NCI-H748 (cell line): ENCODE data around the gene ELAVL1.
A peak's percentile ranks its signal among the peaks of the same experiment; 100 is the strongest.
"Not testable (repeated sequence)": the region's sequence is repeated elsewhere in the genome, so short reads cannot be mapped to it uniquely, and the experiment has no call there.

Experiments used
- DNase-seq: peaks from one replicate; lab custom pipeline; 2025; ENCODE audit not compliant: unreplicated experiment; lab: John Stamatoyannopoulos, UW

The ELAVL1 gene

DNA sequence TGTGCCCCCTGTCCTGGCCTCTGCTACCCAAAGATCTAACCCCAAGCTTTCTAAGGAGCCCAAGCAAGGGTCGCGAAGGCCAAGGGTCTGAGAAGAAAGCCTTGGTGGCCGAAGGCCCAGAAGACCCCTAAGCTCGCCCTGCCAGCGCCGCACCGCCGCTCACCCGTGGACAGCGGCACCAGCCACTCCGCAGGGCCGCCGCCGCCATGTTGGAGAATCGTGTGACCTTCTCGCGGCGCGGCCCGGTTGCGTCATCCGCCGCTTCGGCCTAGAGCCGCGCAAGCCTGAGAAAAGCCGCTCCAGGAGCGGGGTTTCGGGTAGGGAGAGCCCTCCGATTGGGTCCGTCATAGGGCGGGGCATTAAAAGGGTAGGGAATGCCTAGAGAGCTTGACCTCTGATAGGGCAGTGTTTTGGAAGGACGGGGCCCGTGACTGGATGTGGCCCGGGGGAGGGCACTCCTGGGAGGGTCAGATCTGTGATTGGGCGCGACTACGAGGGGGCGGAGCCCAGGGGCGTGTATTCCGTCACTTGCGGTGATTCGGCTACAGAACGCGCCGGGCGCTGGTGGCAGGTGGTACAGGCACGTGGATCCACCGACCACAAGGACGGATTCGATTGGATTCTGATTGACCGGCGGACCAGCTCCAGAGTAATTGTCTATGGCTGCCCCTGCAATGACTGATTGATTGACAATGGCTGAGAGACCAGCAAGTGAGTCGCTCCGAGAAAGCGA is 61.8 kb downstream of the ELAVL1 start, which contains the start of gene TIMM44:
Gene TIMM44 (minus strand): TSS at position 223 of the 733 bp plus-strand sequence. CDS start 15 bp downstream, at position 208.
- DNase-seq = peak; percentile 99

DNA sequence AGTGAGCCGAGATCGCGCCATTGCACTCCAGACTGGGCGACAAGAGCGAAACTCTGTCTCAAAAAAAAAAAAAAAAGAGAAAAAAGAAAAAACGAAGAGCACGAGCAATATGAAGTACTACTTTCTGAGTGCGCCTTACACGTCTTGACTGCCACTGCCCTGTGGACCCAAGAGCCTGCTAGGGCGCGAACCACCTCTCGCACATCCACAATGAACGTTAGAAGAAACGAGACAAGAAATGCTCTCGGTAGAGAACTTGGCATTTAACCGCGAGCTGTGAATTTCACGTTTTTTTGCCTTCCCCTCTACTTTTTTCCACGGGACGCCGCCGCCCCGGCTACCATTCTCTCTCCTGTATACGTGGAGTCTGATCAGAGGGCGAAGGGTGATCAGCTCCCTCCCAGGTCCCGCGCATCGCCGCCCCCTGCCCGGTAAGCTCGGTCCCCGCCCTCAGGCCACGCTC is 62.4 kb downstream of the ELAVL1 start:
- DNase-seq = peak; percentile 50

DNA sequence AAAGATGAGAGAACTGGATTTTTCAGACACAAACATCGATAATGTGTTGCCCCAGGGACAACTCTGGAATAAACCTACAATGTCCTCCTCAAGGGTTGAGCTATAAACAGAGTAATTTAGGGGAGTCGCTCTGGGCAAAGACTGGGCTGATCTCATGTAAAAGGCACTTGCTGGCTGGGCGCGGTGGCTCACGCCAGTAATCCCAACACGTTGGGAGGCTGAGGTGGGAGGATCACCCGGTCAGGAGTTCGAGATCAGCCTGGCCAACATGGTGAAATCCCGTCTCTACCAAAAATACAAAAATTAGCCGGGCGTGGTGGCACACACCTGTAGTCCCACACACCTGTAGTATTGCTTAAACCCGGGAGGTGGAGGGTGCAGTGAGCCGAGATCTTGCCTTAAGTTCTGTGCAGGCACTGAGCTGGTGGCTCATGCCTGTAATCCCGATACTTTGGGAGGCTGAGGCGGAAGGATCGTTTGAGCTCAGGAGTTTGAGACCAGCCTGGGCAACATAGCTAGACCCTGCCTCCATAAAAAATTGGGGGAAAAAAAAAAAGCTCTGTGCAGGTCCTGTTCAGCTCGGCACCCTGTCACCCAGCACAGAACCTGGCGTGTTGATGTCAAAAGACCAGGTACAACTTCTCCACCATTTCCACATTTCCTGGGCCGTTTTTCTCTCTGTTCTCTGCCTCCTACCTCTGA is 63.4 kb downstream of the ELAVL1 start:
- no peak for DNase-seq

DNA sequence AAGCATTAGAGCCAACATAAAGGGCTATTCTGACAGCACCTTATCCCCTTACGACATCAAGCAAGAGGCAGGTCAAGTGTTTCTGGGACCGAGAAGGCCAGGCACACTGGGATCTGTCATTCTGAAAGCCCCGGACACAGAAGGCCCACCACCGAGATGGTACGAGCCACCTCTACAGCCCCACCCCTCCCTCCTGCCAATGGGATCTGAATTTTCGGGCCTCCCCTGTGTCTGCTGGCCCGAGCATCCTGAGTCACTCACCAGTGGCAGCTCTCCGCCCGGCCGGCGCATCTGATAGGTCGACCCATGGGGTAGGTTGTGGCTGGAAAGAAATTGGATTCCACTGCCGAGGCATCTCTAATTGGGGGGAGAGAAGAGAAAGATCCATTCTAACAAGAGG is 64.6 kb downstream of the ELAVL1 start:
- DNase-seq = no peak

DNA sequence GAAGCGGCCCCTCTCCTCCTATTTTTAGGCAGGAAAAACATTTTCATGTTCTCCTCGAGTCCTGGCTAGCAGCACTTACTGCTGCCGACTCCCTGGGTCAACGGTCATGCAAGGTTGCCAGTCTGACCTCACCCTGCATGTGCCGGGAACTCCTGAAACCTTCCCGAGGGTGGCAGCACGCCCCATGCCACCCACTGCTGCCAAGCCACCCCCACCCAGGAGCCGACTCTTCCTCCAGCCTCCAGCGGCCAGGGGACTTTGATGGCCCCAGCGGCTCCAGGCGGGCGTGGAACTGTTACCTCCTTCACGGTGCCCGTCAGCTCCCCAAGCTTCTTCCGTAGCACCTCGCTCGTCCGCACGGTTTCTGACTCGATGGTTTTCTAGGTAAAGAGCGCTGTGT is 70.7 kb downstream of the ELAVL1 start:
- DNase-seq = no peak

DNA sequence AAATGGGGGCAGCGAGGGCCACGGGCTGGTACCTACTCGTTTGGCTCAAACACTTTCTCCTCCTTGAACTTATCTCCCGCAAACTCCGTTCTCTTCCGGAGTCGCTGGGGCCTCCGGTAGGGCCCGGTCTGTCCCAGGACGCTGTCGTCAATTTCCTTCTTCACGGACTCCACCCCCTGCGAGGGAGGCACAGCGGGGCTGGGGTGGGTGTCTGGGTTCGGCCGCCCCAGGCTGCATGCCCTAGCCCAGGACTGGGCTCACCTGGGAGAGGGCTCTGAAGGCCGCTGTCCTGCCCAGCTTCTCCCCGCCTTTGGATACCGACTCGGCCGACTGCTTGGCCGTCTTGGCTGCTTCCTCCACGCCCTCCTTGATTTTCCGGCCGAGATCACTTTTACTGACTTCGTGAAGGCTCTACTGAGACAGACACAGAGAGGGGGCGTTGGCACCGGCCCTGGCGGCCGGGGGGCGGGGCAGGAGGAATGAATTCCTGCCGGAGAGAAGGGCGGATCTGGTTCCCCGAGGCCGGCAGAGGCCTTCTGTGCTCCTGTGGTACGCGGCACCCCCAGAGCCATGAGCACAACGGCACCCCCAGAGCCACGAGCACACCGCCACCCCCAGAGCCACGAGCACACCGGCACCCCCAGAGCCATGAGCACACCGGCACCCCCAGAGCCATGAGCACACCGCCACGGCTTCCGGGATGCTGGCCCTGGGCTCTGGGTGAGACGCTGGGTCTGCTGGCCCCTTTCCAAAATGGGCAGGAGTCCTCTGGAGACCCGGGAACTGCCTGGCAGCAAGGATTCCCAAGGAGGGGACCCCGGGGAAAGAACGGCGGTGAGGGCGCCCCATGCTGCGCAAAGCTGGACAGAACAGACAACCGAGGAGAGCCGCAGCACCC is 71.4 kb downstream of the ELAVL1 start:
- no peak for DNase-seq

DNA sequence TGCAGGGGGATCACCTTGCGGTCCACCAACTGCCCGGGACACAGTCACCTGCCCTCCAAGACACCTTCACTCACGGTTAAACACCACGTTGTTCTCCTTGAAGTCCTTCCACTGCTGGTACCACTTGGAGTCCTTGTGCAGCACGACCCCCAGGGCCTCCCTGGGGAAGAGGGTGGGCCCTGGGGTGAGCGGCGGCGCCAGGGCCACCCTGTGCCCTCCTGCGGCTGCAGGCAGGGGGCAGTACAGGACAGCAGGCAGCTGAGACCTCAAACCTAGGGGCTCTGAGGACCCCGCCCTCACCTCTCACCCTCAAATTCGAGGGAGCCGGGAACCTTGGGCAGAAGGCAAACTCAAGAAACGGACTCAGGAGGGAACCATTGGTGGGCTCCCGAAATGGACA is 72.0 kb downstream of the ELAVL1 start:
- DNase-seq = no peak

DNA sequence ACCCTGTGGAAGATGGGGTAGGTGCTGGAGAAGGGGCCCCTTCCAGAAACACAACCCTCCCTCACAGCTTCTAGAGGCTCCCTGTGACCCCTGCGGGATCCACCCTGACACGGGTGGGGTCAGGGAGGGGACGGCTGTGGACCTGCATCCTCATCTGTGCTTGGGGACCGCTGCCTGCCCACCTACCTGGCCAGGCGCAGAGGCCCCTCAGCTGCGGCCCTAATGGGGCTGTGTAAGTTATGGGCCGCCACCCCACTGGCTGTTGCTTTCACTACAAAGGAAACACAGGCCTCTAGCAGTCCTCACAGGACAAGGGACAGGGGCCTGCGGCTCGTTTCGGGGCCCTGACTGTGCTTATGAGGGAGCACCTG is 72.5 kb downstream of the ELAVL1 start:
- DNase-seq = no peak

DNA sequence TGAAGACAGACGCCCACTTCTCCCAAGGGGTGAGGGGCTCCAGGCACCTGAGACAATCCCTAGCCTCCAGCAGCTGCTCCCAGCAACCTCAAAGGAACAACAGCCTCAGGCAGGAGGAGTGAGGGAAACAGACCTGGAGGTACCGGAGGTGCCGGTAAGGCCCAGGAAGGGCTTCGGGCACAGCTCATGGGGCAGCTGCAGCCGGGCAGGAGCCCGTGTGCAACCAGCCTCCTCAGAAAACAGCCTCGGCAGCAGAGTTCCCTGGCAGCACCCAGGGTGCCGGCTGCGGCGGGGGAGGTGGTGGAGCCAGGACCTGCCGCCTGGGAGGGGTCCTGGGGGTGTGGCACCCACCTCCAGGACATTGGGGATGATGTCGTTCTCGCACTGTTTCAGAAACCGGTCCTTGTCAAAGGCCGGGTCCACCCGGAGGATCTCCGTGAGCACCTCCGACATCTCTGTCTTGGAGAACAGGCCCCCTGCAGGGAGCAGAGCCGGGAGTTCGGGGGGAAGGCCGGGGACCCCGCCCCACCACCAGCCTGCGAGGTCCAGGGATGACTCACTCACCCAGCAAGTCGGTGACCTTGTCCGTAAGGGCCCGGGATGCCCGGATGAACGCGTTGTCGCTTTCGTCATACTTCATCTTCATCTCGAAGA is 73.0 kb downstream of the ELAVL1 start:
- no peak for DNase-seq

DNA sequence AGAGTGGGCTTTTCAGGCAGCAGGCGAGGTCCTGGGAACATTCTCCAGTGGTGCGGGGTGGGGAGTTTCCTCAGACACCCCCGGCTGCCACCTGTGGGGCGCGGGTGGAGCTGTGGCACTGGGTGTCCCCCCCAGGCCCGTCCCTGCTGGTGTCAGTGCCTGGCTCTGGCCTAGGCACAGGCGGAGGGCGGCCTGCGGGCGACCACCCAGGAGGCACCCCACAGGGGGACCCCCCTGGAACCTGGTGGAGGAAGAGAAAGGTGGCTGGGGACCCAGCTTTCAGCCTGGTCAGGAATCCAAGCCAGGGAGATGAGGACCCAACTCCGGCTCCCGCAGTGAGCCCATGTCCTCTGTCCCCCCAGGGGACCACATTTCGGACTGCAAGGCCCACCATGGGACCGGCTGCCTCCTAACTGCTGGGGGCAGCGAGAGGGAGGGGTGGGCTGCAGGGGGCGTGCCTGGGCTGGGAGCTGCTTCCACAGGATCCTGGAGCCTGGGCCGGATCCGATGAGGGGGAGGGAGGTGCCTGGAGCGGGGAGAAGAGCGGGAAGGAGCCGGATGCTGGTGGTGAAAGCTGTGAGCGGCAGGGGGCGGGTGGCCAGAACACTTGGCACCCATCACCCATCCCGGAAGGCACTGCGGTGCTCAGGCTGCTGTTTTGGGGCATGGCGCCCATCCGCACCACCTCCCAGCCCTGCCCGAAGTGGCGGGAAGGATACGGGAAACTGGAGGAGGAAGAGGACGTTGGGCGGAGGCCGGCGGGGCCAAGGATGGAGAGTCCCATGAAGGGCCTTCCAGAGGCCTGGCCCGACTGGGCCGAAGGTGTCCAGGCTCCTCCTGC is 74.0 kb downstream of the ELAVL1 start:
- DNase-seq = no peak

DNA sequence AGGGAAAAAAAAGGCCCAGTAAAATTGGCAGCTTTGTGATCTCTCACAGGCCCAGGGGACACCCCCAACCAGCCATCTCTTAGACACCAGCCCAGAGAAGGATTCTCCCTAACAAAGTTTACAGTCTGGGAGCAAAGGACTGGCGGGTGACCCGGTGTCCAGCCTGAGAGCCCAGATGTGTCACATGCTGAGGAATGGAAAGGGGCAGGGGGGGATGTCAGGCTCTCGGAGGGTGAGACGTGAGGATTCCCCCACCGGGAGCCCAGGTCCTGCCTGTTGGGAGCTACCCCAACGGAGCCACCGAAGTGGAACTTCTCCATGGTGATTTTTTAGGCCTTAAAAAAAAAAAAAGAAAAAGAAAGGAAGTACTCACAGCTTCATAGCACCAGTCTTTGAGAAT is 74.7 kb downstream of the ELAVL1 start:
- DNase-seq = no peak

DNA sequence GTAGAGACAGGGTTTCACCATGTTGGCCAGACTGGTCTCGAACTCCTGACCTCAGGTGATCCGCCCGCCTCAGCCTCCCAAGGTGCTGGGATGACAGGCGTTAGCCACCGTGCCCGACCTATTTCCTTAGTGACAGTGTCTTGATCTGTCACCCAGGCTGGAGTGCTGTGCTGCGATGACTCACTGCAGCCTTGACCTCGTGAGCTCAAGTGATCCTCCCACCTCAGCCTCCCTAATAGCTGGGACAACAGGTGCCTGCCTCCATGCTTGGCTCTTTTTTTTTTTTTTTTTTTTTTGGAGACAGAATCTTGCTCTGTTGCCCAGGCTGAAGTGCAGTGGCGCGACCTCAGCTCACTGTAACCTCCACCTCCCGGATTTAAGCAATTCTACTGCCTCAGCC is 75.4 kb downstream of the ELAVL1 start:
- not testable (repeated sequence) for DNase-seq

DNA sequence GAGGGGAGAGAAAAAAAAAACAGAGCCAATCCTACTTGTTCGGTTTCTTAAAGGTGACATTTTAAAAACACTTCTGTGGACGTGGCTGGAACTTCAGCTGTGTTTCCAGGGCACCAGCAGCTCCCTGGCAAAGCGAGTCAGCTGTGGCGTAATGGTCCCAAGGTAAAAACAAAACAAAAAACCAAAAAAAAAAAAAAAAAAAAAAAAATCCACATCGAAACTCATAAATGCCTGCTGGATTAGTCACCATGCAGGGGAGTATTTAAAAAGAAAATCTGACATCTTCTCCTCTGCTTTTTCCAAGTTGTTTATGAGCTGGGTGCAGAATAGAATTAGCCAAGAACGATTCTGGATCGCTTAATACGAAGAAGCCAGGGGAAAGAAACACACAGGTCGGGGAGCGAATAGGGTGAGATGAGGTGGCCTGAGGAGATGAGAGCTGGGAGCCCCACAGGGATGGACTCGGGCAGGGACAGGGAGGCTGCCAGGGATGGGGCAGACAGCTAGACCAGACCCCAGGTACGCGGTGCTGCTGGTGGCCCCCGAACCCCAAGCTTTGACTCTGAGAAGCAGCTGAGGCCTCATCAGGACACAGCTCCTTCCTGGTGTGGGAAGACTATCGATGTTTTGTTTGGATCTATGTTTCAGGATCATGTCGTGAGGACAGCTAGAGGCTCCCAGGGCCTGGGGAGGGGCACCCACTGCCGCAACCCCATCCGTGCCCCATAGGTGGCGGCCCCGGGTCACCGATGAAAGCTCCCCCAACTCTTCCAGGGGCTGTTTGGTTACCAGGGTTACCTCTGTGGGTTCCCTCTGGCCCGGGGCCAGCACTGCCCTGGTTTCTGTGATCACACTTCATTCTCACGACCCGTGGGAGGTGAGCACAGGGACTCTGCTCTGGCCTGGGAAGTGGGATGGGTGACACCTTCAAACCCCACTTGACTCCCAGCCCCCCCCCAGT is 76.4 kb downstream of the ELAVL1 start:
- DNase-seq = peak; percentile 22

DNA sequence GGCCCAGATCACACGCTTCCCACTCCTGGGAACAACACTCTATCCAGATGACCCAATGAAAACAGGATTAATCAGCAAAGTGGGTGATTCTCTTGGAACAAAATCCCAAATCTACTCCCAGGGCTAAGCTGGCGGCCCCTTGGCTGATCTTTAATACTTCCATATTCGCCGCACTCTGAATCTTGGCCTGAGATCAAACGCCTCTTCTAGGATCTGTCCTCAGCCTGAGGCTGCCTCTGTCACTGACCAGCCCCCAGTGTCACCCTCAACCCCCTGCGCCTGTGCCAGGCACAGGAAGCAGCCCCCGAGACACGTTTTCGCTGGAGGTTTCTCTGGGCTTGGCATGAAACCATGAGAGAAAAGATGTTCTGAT is 77.1 kb downstream of the ELAVL1 start:
- DNase-seq = no peak

DNA sequence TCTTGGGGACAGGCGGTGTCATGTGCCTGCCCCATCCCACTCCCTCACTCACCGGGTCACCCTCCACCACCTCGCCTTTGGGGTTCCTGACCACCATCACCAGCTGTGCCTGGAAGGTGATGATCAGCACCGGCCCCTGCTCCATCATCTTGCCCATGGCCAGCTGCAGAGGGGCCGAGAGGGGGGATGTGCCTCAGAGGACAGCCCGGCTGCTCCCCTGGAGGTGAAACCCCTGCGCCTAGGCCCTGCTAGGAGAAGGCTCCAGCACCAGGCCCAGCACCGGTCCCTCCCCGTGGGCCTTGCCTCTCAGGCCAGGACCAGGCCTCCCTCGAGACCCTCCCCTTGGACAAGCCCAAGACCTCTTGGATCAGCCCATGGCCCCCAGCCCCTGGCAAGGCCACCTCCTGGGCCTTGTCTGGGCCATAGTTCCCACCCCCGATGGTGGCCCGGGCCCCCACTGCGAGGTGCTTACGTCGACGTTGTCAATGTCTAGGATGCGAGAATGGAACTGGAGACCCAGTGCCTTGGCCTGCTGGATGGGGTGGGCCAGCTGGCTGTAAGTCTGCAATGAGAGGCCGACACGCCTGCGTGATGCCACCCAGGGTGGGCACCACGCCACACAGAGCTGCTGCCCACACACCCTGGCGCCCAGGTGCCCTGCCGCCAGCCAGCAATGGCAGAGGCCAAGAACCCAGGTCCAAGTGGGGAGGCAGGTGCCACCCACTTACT is 77.7 kb downstream of the ELAVL1 start:
- DNase-seq = no peak

DNA sequence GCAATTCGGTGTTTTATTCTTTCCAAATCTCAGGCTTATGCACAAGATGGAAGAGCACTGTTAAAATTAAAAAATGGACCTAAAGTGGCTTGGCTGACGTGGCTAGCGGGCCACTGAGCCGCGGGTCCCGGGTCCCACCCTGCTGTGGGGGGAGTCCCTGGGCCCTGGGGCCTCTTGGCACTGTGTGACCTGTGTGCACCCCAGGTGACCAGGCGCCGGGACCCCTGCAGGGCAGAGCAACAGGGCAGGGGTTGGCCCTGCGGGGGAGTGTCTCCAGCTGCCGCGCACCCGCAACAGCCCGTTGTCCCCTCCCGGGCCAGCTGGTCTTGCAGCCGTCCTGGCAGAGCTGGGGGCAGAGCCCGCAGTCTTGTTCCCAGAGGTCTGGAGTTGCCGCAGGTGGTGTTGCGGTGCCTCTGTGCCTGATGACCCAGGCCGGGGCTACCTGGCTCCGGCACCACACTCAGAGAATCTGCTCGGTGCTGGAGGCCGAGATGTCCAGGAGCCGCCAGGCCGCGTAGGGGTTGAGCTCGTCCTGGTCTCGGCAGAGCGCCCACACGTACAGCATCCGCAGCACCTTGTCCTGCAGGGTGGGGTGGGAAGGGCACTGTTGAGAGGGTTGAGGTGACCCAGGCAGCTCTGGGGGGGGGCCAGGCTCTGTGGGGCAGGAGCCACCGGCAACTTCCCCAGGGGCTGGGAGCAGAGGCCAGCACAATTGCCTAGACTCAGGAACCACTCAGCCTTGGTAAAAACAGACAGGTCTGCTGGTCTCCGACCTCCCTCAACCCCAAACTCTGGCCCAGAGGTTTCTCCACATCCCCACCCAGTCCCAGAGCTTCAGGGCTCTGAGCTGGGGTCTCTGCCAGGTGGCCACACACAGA is 78.5 kb downstream of the ELAVL1 start:
- no peak for DNase-seq

DNA sequence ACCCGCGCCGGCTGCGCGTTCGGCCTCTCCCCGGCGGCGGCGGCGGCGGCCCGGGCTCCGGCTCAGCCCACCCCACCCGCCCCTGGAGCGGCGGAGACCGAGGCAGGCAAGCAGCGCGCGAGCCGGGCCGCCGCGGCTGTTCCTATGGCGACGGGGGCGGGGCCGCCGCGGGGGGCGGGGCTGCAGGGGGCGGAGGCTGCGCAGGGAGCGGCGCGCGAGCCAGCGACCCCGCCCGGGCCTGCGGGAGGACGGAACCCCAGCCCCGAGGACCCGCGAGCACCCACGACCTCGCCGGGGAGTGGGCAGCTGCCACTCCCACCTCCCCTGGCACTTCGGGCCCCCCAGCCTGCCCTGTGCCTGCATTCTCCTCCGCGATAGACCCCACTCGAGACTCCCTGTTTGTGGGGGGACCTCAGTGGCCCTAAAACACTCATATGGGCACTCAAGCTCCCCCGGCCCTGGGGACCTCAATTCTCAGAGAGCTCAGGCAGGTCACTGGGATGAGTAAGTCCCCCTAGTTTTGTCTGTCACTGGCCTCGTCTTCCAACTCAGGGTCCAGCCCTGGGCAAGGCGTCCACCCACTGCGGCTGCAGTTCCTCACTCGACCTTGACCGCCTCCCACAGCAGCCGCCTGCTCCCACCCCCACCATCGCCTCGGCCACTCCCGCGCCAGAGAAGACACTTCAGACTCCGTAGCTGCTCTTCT is 79.3 kb downstream of the ELAVL1 start, which contains the start of gene CTXN1:
Gene CTXN1 (minus strand): TSS at position 115 of the 706 bp plus-strand sequence. CDS start 597 bp downstream, outside the sequence.
- DNase-seq = peak; percentile 64
